ENCODE results near the gene BCL7C. TPM values are rescaled to one million over a fixed set of nuclear protein-coding genes. Genes with fewer than 3 reads are reported as not detected.

BCL7C gene
- polyA plus RNA-seq, 1 donor (not counting 4 experiments of a cell fraction or from before 2014, with no cell fraction given): 19.2 TPM

DNA sequence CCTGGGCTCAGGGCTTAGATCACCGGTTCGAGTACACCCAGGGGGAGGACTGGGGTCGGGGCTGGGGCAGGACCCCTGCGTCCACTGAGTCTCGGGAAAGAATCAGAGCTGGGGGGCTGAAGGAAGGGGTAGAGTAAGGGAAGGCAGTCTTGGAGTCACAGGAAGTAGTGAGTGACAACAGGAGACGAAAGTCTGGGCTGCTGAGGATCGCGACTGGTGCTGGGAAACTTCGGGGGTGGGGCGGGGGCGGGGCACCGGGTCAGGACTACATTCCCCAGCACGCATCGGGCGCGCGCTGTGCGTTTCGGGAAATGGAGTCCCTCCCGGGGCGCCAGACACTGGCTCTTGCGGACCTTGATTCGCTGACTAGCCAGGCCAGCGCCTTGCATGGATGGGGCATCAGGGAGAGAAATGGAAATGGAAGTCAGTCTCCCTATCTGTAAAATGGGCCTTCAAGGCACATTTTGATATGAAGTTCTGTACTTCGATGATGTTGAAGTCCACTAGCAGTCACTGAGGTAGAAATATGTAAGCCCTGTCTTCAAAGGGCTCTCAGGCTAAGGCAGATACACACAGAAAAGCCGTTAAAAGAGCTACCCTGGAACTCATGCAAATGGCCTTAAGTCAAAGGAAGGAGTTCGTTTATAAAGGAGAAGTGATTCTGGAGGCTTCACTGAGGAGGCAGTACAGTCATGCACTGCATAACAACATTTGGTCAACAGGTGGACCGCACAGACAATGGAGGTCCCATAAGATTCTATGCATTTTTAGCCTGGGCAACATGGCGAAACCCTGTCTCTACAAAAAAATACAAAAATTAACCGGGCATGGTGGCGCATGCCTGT lies 3.2 kb upstream of the BCL7C start:
- Histone ChIP-seq H3K27ac (ENCODE audit: control insufficient read depth, insufficient read depth, low read length) (peak overlapping the region; percentile 93), H3K4me3 (ENCODE audit: control insufficient read depth in 2 of 3, extremely low read depth in 1 of 3, insufficient read depth in 2 of 3, low read depth in 1 of 3, low read length in 3 of 3) (peak overlapping the region; percentile 49 to 81 (median 77)), H4K20me1 (ENCODE audit: control insufficient read depth, extremely low read depth, insufficient read depth, low read length) (no peaks in the 10 kb centered on the region), H3K4me2 (ENCODE audit: control insufficient read depth, extremely low read depth, insufficient read depth, low read depth, low read length) (peak overlapping the region; percentile 89), H3K9ac (ENCODE audit: control insufficient read depth, extremely low read depth, insufficient read depth, low read length) (peak overlapping the region; percentile 88), H3K79me2 (ENCODE audit: control insufficient read depth, insufficient read depth, low read length) (peaks cover 10% of the 10 kb centered on the region), H3K9me3 (ENCODE audit: control insufficient read depth, low read depth, low read length) (no peaks in the 10 kb centered on the region), H3K9me1 (ENCODE audit: control insufficient read depth, extremely low read depth, insufficient read depth, low read length) (peaks cover 2% of the 10 kb centered on the region), H3K4me1 (ENCODE audit: control insufficient read depth, extremely low read depth, insufficient read depth, low read length) (peaks cover 39% of the 10 kb centered on the region), H2AFZ (ENCODE audit: control insufficient read depth, low read length) (peak overlapping the region; percentile 59), H3K27me3 (ENCODE audit: control insufficient read depth, extremely low read depth, insufficient read depth, low read length) (no peaks in the 10 kb centered on the region), H3K36me3 (ENCODE audit: control insufficient read depth in 2 of 2, extremely low read depth in 1 of 2, insufficient read depth in 2 of 2, low read length in 2 of 2) (peaks cover 0 to 5% of the 10 kb centered on the region in 2 experiments)
- dilution Hi-C loops (cut with MboI; ENCODE audit: extremely low pct_ligation_motif_present, low sequenced_read_pairs): loop anchor here (25.0 kb wide), 1 partner anchor 110 kb away; the partner anchor contains the start of gene ZNF629
- DNase-seq (ENCODE audit: low read depth, low spot score) (peak; percentile 48), FAIRE-seq (no peak)
- no peak for TF ChIP-seq CTCF (optimal IDR thresholded peaks at IDR 0.05 in 1 of 3, IDR thresholded peaks at IDR 0.05 in 1 of 3, conservative IDR thresholded peaks at IDR 0.05 in 1 of 3; ENCODE audit: extremely low read depth in 1 of 3, insufficient read depth in 2 of 3, low read length in 3 of 3)
- no peak for TF ChIP-seq EZH2 (IDR thresholded peaks at IDR 0.05; ENCODE audit: low read length)

- TF ChIP-seq CTCF (optimal IDR thresholded peaks at IDR 0.05 in 1 of 3, IDR thresholded peaks at IDR 0.05 in 1 of 3, conservative IDR thresholded peaks at IDR 0.05 in 1 of 3; ENCODE audit: extremely low read depth in 1 of 3, insufficient read depth in 2 of 3, low read length in 3 of 3) (no peak), EZH2 (IDR thresholded peaks at IDR 0.05; ENCODE audit: low read length) (no peak)
- peak; percentile 72 for DNase-seq (ENCODE audit: low read depth, low spot score)
- Histone ChIP-seq H2AFZ (ENCODE audit: control insufficient read depth, low read length) (peak within 1 kb of the TSS; percentile 59), H3K9ac (ENCODE audit: control insufficient read depth, extremely low read depth, insufficient read depth, low read length) (peak within 1 kb of the TSS; percentile 88), H3K27ac (ENCODE audit: control insufficient read depth, insufficient read depth, low read length) (peak within 1 kb of the TSS; percentile 93), H3K9me3 (ENCODE audit: control insufficient read depth, low read depth, low read length) (no peaks in the 10 kb centered on the region), H3K4me3 (ENCODE audit: control insufficient read depth in 2 of 3, extremely low read depth in 1 of 3, insufficient read depth in 2 of 3, low read depth in 1 of 3, low read length in 3 of 3) (peak within 1 kb of the TSS; percentile 49 to 81 (median 77)), H3K4me2 (ENCODE audit: control insufficient read depth, extremely low read depth, insufficient read depth, low read depth, low read length) (peak within 1 kb of the TSS; percentile 89), H3K79me2 (ENCODE audit: control insufficient read depth, insufficient read depth, low read length) (peaks cover 10% of the 10 kb centered on the region), H4K20me1 (ENCODE audit: control insufficient read depth, extremely low read depth, insufficient read depth, low read length) (no peaks in the 10 kb centered on the region), H3K27me3 (ENCODE audit: control insufficient read depth, extremely low read depth, insufficient read depth, low read length) (no peaks in the 10 kb centered on the region), H3K9me1 (ENCODE audit: control insufficient read depth, extremely low read depth, insufficient read depth, low read length) (peaks cover 2% of the 10 kb centered on the region), H3K4me1 (ENCODE audit: control insufficient read depth, extremely low read depth, insufficient read depth, low read length) (peaks cover 35% of the 10 kb centered on the region), H3K36me3 (ENCODE audit: control insufficient read depth in 2 of 2, extremely low read depth in 1 of 2, insufficient read depth in 2 of 2, low read length in 2 of 2) (peaks cover 6% of the 10 kb centered on the region in 2 experiments)
- dilution Hi-C loops (cut with MboI; ENCODE audit: extremely low pct_ligation_motif_present, low sequenced_read_pairs): loop anchor here (25.0 kb wide), 1 partner anchor 109 kb away; the partner anchor contains the start of gene ZNF629
- FAIRE-seq: no peak
Observed at GRCh38 chr16:30896261-30896888, 2.5 kb upstream of the BCL7C start, which contains the start of gene CTF1. Gene CTF1, plus strand, starts transcription at chr16:30896614. Its CDS starts 30 bp downstream, at chr16:30896644.
